Mesenchymal stem cell (in vitro differentiated cells and primary cell): ENCODE measurements around the gene CROCC2.

ENCODE experiments used
- DNase-seq: peaks from one replicate; pipeline ENCODE4 v3.0.0-alpha.2; 2013
- H2AFZ ChIP-seq: one replicate; pipeline ENCODE4 v1.6.1; 2013; ENCODE audit warnings: low read depth, mild to moderate bottlenecking, control low read depth, inconsistent platforms, low read length, moderate library complexity
- H2AK5ac ChIP-seq: 2 replicates; pipeline ENCODE4 v1.6.1; 2013; ENCODE audit warnings: low read length, moderate library complexity, mild to moderate bottlenecking, inconsistent platforms; ENCODE audit not compliant: severe bottlenecking
- H2BK120ac ChIP-seq: one replicate; pipeline ENCODE4 v1.6.1; 2013; ENCODE audit warnings: low read depth, mild to moderate bottlenecking, inconsistent platforms, low read length, moderate library complexity
- H2BK12ac ChIP-seq, 2 experiments: one replicate each; pipeline ENCODE4 v1.6.1; 2013; ENCODE audit warnings: inconsistent platforms in 2 of 2, low read length in 2 of 2, mild to moderate bottlenecking in 2 of 2, moderate library complexity in 2 of 2, control low read depth in 1 of 2
- H2BK15ac ChIP-seq: one replicate; pipeline ENCODE4 v1.6.1; 2013; ENCODE audit warnings: mild to moderate bottlenecking, low read depth, inconsistent platforms; ENCODE audit not compliant: poor library complexity, severe bottlenecking
- H2BK5ac ChIP-seq: 2 replicates; pipeline ENCODE4 v1.6.1; 2013; ENCODE audit warnings: low read depth, mild to moderate bottlenecking, low read length, control low read depth, inconsistent platforms; ENCODE audit not compliant: poor library complexity, severe bottlenecking
- H3K14ac ChIP-seq, 2 experiments: one replicate each; pipeline ENCODE4 v1.6.1; 2013; ENCODE audit warnings: inconsistent platforms in 2 of 2, low read length in 2 of 2, control low read depth in 1 of 2, mild to moderate bottlenecking in 1 of 2, moderate library complexity in 1 of 2
- H3K18ac ChIP-seq, 2 experiments: one replicate each; pipeline ENCODE4 v1.6.1; 2013; ENCODE audit warnings: inconsistent platforms in 2 of 2, low read length in 2 of 2, control low read depth in 1 of 2, low read depth in 1 of 2, mild to moderate bottlenecking in 1 of 2
- H3K23ac ChIP-seq, 2 experiments: one replicate each; pipeline ENCODE4 v1.6.1; 2013; ENCODE audit warnings: inconsistent platforms in 2 of 2, low read length in 2 of 2, mild to moderate bottlenecking in 2 of 2, moderate library complexity in 2 of 2, control low read depth in 1 of 2
- H3K27ac ChIP-seq: 2 replicates; pipeline ENCODE4 v1.5.1; 2013; ENCODE audit warnings: mild to moderate bottlenecking, moderate library complexity, low read length, control low read depth, inconsistent platforms; ENCODE audit not compliant: poor library complexity, severe bottlenecking
- H3K27me3 ChIP-seq, 2 experiments: 2 replicates each; pipeline versions ENCODE4 v1.6.1 to v1.7.0; 2013; ENCODE audit warnings: low read length in 2 of 2, mild to moderate bottlenecking in 2 of 2, moderate library complexity in 2 of 2, control low read depth in 1 of 2, inconsistent platforms in 1 of 2; ENCODE audit not compliant: control insufficient read depth in 1 of 2, insufficient read depth in 1 of 2
- H3K36me3 ChIP-seq, 2 experiments: 2 replicates each; pipeline versions ENCODE4 v1.6.1 to v1.7.0; 2013; ENCODE audit warnings: low read length in 2 of 2, control low read depth in 1 of 2, inconsistent platforms in 1 of 2, low read depth in 1 of 2, mild to moderate bottlenecking in 1 of 2; ENCODE audit not compliant: insufficient read depth in 2 of 2, control insufficient read depth in 1 of 2
- H3K4ac ChIP-seq, 2 experiments: one replicate each; pipeline ENCODE4 v1.6.1; 2013; ENCODE audit warnings: inconsistent platforms in 2 of 2, low read length in 2 of 2, mild to moderate bottlenecking in 2 of 2, moderate library complexity in 2 of 2, control low read depth in 1 of 2, low read depth in 1 of 2
- H3K4me1 ChIP-seq: 2 replicates; pipeline ENCODE4 v1.6.1; 2013; ENCODE audit warnings: low read depth, low read length, control low read depth; ENCODE audit not compliant: control insufficient read depth, insufficient read depth
- H3K4me2 ChIP-seq: 2 replicates; pipeline ENCODE4 v1.6.1; 2013; ENCODE audit warnings: low read length, mild to moderate bottlenecking, inconsistent platforms; ENCODE audit not compliant: poor library complexity, severe bottlenecking
- H3K4me3 ChIP-seq, 2 experiments: 2 replicates each; pipeline versions ENCODE4 v1.5.1 to v1.7.0; 2013; ENCODE audit warnings: low read length in 2 of 2, mild to moderate bottlenecking in 2 of 2, control low read depth in 1 of 2, low read depth in 1 of 2; ENCODE audit not compliant: insufficient read depth in 1 of 2
- H3K79me1 ChIP-seq: replicated peaks from 2 replicates; pipeline ENCODE4 v1.6.1; 2013; ENCODE audit warnings: mild to moderate bottlenecking, control low read depth, low read length, inconsistent platforms; ENCODE audit not compliant: poor library complexity, severe bottlenecking
- H3K9ac ChIP-seq: 2 replicates; pipeline ENCODE4 v1.7.0; 2013; ENCODE audit warnings: mild to moderate bottlenecking, low read length, moderate library complexity
- H3K9me3 ChIP-seq: 2 replicates; pipeline ENCODE4 v1.7.0; 2013; ENCODE audit warnings: mild to moderate bottlenecking, low read length; ENCODE audit not compliant: control insufficient read depth
- H4K8ac ChIP-seq: one replicate; pipeline ENCODE4 v1.6.1; 2013; ENCODE audit warnings: inconsistent platforms, mild to moderate bottlenecking, low read length, moderate library complexity
- H4K91ac ChIP-seq: one replicate; pipeline ENCODE4 v1.6.1; 2013; ENCODE audit warnings: mild to moderate bottlenecking, low read length, inconsistent platforms
- WGBS: methylation state at CpG from one replicate; pipeline ENCODE4 v1.1.7; 2013; ENCODE audit warnings: mixed read lengths; 5-methylcytosine and 5-hydroxymethylcytosine counted together

The CROCC2 gene

DNA sequence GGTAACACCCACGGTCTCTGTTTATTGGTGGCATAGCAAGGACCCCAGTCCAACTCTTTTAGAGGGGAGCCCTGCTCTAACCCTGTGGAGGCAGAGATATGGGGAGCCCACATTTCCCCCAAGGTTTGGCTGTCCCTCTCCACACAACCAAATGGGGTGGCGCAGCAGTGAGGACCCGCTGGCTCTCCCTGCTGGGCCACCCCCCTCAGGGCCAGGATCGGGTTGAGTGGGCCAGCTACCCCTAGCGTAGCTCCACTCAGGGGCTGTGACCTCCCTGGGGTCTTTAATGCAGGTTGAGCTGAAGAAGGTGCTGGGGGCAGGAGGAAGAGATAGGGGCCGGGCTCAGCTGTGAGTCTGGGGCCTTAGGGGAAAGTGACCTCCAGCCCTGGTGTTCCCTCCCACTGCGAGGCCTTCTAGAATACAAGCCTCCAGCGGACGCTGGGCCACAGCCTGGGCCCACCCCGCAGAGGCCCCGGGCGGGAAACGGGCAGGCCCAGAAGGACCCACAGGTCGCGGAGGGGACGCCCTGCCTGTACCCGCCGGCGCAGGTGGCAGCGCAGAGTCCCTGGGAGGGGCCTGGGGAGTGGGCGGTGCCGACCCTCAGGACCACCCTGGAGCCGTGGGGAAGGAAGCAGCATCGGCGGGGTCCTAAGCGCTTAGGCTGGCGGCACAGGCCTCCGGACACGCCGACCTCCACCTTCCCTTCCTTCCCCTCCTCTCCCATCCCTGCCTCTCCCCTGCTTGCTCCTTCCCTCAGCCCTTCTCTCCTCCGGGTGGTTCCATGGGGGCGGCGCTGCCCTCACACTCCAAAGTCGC lies 9.6 kb downstream of the CROCC2 start:
- Histone ChIP-seq H2BK12ac (peak overlapping the region in 1 of 2 experiments; percentile 49), H3K23ac (no peak overlapping the region), H3K9me3 (no peaks in the 10 kb centered on the region), H3K4me1 (peaks cover 26% of the 10 kb centered on the region), H2BK120ac (no peak overlapping the region), H4K91ac (peak overlapping the region; percentile 76), H3K14ac (no peak overlapping the region), H3K4me2 (peak overlapping the region; percentile 31), H2AK5ac (no peak overlapping the region), H2AFZ (no peak overlapping the region), H3K18ac (no peak overlapping the region), H3K36me3 (peaks cover 0 to 3% of the 10 kb centered on the region in 2 experiments), H3K9ac (peak overlapping the region; percentile 57), H4K8ac (peak overlapping the region; percentile 33), H2BK5ac (no peak overlapping the region), H2BK15ac (no peak overlapping the region), H3K27me3 (peaks cover 0 to 43% of the 10 kb centered on the region in 2 experiments), H3K27ac (no peak overlapping the region), H3K4me3 (no peak overlapping the region), H3K4ac (no peak overlapping the region), H3K79me1 (no peaks in the 10 kb centered on the region)
- no peak for DNase-seq
- 38% methylated on average over 12 of the region's 34 CpGs for WGBS

DNA sequence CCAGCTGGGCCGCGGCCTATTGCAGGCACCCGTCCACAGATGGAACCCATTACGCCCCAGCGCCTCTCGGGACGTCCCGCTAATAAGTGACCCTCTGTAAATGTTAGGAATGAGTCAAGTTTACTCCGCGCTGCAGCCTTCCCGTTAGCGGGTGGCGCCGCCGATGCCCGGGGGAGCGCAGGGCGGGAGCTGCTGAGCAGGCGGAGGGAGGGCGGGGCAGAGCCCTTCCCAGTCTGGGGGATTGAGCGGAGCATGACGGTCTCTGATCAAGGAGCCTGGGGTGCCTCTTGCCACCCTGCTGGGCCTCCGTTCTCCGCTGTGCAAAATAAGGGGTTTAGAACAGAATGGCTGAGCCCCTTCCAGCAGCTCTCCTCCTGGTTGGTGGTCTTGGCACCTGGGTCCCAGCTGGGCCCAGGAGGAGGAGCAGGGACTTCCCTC lies 10.5 kb downstream of the CROCC2 start:
- peaks cover 35% of the 10 kb centered on the region for H3K4me1 ChIP-seq
- peak overlapping the region; percentile 62 for H3K4me2 ChIP-seq
- H3K9me3 ChIP-seq: no peaks in the 10 kb centered on the region
- no peak overlapping the region for H2AFZ ChIP-seq
- H2BK120ac ChIP-seq: no peak overlapping the region
- H2BK12ac ChIP-seq: peak overlapping the region in 1 of 2 experiments; percentile 85
- H3K79me1 ChIP-seq: no peaks in the 10 kb centered on the region
- no peak overlapping the region for H3K27ac ChIP-seq
- H3K14ac ChIP-seq: no peak overlapping the region
- H4K91ac ChIP-seq: no peak overlapping the region
- H3K4me3 ChIP-seq: no peak overlapping the region
- peaks cover 0 to 43% of the 10 kb centered on the region in 2 experiments for H3K27me3 ChIP-seq
- no peak overlapping the region for H3K23ac ChIP-seq
- H2BK15ac ChIP-seq: peak overlapping the region; percentile 33
- peaks cover 0 to 3% of the 10 kb centered on the region in 2 experiments for H3K36me3 ChIP-seq
- DNase-seq: peak; percentile 74
- H2AK5ac ChIP-seq: no peak overlapping the region
- no peak overlapping the region for H3K18ac ChIP-seq
- no peak overlapping the region for H3K4ac ChIP-seq
- WGBS: 1% methylated on average over 23 of the region's 24 CpGs
- no peak overlapping the region for H2BK5ac ChIP-seq
- peak overlapping the region; percentile 78 for H3K9ac ChIP-seq
- H4K8ac ChIP-seq: no peak overlapping the region

DNA sequence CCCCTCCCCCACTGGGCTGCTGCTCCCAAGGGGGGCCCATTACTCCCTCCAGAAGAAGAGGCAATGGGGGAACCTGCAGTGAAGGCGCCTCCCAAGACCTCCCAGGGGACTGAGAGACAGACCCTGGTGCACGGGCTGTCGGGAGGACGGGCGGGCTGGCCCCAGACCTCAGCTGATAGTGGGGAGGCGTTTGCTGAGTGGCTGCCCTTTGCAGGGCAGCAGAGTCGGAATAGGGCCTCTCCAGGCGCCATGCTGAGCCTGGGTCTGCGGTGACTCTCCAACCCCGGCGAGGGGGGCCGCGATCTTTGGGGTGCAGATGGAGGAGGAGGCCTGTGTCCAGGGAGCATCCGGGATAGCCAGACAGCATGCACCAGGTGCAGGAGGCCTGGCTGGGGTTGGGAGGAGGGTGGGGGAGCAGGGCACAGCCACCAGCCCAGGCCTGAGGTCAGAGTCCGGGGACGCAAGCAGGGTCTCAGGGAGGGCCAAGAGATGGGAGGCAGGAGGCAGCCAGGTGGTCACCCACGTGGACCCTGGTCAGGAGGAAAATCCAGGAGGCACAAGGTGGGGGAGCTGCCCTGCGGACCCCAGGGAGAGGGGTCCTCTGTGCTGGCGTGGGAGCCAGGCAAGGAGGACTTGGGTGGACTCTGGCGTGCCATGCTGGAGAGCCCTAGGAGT lies 11.0 kb downstream of the CROCC2 start:
- H3K4ac ChIP-seq: no peak overlapping the region
- H3K18ac ChIP-seq: no peak overlapping the region
- H3K27me3 ChIP-seq: peaks cover 0 to 39% of the 10 kb centered on the region in 2 experiments
- H3K79me1 ChIP-seq: no peaks in the 10 kb centered on the region
- peak overlapping the region; percentile 62 for H3K4me2 ChIP-seq
- no peak overlapping the region for H3K14ac ChIP-seq
- H3K23ac ChIP-seq: no peak overlapping the region
- no peak overlapping the region for H2AK5ac ChIP-seq
- no peak for DNase-seq
- H4K8ac ChIP-seq: no peak overlapping the region
- peak overlapping the region in 1 of 2 experiments; percentile 85 for H2BK12ac ChIP-seq
- 76% methylated on average over 20 of the region's 20 CpGs for WGBS
- peaks cover 40% of the 10 kb centered on the region for H3K4me1 ChIP-seq
- no peak overlapping the region for H3K4me3 ChIP-seq
- H3K36me3 ChIP-seq: peaks cover 0 to 3% of the 10 kb centered on the region in 2 experiments
- H4K91ac ChIP-seq: peak overlapping the region; percentile 36
- H2AFZ ChIP-seq: no peak overlapping the region
- no peaks in the 10 kb centered on the region for H3K9me3 ChIP-seq
- H2BK5ac ChIP-seq: no peak overlapping the region
- H2BK15ac ChIP-seq: peak overlapping the region; percentile 33
- H3K9ac ChIP-seq: peak overlapping the region; percentile 78
- no peak overlapping the region for H3K27ac ChIP-seq
- no peak overlapping the region for H2BK120ac ChIP-seq

DNA sequence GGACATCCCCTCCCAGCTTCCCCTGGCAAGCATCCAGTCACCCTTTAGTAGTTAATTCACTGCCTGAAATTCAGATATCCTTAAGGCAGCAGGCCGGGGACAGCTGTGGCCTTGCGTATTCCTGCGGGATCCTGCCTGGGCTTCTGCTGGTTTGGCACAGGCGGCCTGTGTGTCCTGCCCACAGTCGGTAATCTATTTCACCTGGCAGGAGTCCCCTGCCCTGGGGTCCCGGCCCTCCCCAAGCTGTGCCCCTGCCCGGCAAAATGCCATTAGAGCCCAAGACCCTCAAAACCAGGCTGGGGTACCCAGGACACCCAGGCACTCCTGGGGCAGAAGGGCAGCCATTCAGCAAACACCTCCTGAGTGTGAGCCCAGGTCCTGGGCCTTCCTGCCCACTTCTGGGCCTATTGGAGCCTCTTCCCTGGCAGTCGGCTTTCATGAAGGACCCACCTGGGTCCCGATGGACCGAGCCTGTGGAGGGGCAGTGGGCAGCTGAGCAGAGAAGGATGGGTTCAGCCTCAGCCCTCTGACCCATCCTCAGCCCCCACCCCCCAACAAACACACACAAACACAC lies 11.6 kb downstream of the CROCC2 start:
- no peak for DNase-seq
- peak overlapping the region; percentile 78 for H3K9ac ChIP-seq
- peaks cover 0 to 2% of the 10 kb centered on the region in 2 experiments for H3K36me3 ChIP-seq
- H3K4me3 ChIP-seq: no peak overlapping the region
- no peak overlapping the region for H2BK120ac ChIP-seq
- H3K9me3 ChIP-seq: no peaks in the 10 kb centered on the region
- no peak overlapping the region for H3K4ac ChIP-seq
- H2AFZ ChIP-seq: no peak overlapping the region
- no peak overlapping the region for H3K14ac ChIP-seq
- no peak overlapping the region for H3K23ac ChIP-seq
- H2BK15ac ChIP-seq: no peak overlapping the region
- H3K4me2 ChIP-seq: no peak overlapping the region
- H2AK5ac ChIP-seq: no peak overlapping the region
- H2BK5ac ChIP-seq: no peak overlapping the region
- H2BK12ac ChIP-seq: peak overlapping the region in 1 of 2 experiments; percentile 64
- no peak overlapping the region for H3K18ac ChIP-seq
- no peak overlapping the region for H4K8ac ChIP-seq
- peaks cover 0 to 33% of the 10 kb centered on the region in 2 experiments for H3K27me3 ChIP-seq
- no peak overlapping the region for H3K27ac ChIP-seq
- no peak overlapping the region for H4K91ac ChIP-seq
- peaks cover 46% of the 10 kb centered on the region for H3K4me1 ChIP-seq
- whole genome bisulfite sequencing: 90% methylated on average over 7 of the region's 10 CpGs
- no peaks in the 10 kb centered on the region for H3K79me1 ChIP-seq
